Stimulated activated CD8-positive, alpha-beta memory T cell treated with anti-CD3 and anti-CD28 coated beads, Interleukin-12 subunit alpha, Interleukin-12 subunit beta, amount 100 ng/mL, for 4 hours (primary cell): ENCODE data around the gene DMRTC1B.
"Not testable (repeated sequence)": the region's sequence is repeated elsewhere in the genome, so short reads cannot be mapped to it uniquely, and the experiment has no call there.

Source experiments
- DNase-seq: peaks from one replicate; pipeline ENCODE4 v3.0.0-alpha.2; 2020; ENCODE audit warnings: low read depth

The DMRTC1B gene

DNA sequence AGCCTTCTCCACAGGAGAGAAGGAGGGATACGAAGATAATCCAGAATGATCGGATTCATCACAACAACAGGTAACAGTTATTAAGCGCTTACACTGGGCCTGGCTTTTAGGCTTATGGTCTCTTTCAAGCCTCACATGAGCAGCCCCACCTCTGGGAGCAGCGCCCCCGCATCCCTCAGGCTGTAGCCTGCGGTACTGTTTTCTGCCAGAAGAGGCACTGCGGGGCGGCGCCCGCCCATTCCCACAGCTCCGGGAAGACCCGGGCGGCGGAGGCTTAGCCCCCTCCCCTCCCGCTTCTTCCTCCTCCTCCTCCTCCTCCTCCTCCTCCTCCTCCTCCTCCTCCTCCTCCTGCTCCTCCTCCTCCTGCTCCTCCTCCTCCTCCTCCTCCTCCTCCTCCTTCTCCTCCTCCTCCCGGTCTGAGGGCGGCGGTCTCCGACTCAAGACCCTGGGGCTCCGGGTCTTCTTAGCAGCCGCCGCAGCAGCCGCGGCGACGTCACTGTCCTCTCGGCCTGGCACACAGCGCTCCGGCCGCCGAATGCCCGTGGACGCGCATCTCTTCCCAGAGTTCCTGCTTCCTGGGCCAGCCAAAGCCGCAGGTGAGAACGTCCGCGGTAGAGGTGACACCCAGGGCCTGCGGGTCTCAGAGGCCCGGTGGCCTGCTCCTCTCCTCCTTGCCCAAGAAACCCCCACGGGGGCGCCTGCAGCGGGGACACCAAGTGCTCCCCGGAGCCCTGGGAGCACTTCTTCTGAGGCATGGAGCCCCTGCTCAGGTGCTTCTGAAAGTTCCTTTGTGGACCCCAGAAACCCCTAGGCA lies at the start of gene DMRTC1B:
Gene DMRTC1B (plus strand): TSS at position 238 of the 814 bp plus-strand sequence. CDS start 68,246 bp downstream, outside the sequence.
- DNase-seq, result not testable (repeated sequence)

DNA sequence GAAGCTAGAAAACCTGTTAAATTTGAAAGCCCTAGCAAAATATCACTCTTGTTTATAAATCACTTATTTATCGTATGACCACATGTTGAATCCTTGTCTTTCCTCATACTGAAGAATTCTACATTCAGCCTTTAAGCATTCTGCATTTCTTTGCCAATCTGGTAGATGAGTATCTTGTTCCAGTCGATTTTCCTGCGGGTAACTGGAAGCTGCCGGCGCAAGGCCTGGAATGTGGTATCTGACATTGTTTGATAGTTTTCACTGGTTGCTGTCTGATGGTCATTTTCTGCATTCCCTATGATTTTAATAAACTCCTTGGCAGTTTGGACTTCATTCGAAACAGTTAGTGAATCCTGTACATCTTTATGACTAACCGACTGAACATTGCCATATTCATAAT lies 48.8 kb upstream of the DMRTC1B start:
- no peak for DNase-seq

- not testable (repeated sequence) for DNase-seq
Measured at GRCh38 chrX:72733636-72734035, 43.1 kb upstream of the DMRTC1B start.

DNA sequence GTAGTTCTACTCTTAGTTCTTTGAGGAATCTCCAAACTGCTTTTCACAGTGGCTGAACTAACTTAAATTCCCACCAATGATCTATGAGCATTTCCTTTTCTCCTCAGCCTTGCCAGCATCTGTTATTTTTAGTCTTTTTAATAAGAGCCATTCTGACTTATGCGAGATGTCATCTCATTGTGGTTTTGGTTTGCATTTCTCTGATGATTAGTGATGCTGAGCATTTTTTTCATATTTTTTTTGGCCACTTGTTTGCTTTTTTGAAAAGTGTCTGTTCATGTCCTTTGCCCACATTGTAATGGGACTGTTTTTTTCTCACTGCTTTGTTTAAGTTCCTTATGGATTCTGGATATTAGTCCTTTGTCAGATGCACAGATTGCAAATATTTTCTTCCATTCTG lies 41.1 kb upstream of the DMRTC1B start:
- DNase-seq, result no peak

- DNase-seq, result not testable (repeated sequence)
Measured at GRCh38 chrX:72745546-72745945, 31.1 kb upstream of the DMRTC1B start.

GRCh38 chrX:72748545-72748944 lies 28.1 kb upstream of the DMRTC1B start:
- not testable (repeated sequence) for DNase-seq

DNA sequence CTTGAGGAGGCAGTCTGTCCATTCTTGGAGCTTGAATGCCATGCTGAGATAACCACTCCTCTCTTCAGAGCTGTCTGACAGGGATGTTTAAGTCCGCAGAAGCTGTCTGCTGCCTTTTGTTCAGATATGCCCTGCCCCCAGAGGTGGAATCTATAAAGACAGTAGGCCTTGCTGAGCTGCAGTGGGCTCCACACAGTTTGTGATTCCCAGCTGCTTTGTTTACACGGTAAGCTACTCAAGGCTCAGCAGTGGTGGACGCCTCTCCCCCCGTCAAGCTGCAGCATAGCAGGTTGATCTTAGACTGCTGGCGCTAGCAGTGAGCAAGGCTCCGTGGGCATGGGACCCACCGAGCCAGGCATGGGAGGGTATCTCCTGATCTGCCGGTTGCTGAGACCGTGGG lies 16.2 kb upstream of the DMRTC1B start:
- not testable (repeated sequence) for DNase-seq

- not testable (repeated sequence) for DNase-seq
Measured at GRCh38 chrX:72777467-72777790, 739 bp downstream of the DMRTC1B start.

DNA sequence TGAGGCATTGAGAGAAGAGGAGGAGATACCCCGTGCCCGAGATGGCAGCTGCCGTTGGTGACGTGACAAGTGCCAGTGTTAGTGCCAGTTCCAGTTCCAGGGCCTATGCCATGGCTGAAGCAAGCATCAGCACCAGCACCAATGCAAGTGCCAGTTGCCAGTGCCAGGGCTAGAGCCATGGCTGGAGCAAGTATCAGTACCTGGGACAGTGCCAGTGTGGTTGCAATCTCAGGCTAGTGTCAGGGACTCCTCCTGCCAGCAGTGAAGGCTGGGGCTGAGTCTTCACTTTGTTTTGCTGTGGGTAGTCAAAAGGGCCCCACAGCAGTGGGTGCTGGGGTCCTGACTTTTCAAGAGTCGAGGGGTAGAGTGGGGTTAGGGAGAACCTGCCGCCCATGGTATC lies 1.5 kb downstream of the DMRTC1B start:
- not testable (repeated sequence) for DNase-seq

GRCh38 chrX:72782560-72782959 lies 5.9 kb downstream of the DMRTC1B start, which contains the start of gene FAM236B:
TSS of gene FAM236B (minus strand) at chrX:72782660. CDS start at chrX:72782560, 100 bp downstream.
- DNase-seq, result not testable (repeated sequence)

- DNase-seq, result not testable (repeated sequence)
Measured at GRCh38 chrX:72783365-72783936, 6.8 kb downstream of the DMRTC1B start.

GRCh38 chrX:72783964-72784363 lies 7.3 kb downstream of the DMRTC1B start:
- not testable (repeated sequence) for DNase-seq

- DNase-seq, result not testable (repeated sequence)
Measured at GRCh38 chrX:72788142-72788541, 11.5 kb downstream of the DMRTC1B start.

GRCh38 chrX:72790390-72790789 lies 13.7 kb downstream of the DMRTC1B start:
- DNase-seq, result not testable (repeated sequence)

- DNase-seq, result not testable (repeated sequence)
Measured at GRCh38 chrX:72808110-72808509, 31.4 kb downstream of the DMRTC1B start, which contains the start of gene FAM236D. TSS of gene FAM236D (minus strand) at chrX:72808210. CDS start at chrX:72808110, 100 bp downstream.

- DNase-seq, result not testable (repeated sequence)
Measured at GRCh38 chrX:72830701-72831100, 54.0 kb downstream of the DMRTC1B start.

DNA sequence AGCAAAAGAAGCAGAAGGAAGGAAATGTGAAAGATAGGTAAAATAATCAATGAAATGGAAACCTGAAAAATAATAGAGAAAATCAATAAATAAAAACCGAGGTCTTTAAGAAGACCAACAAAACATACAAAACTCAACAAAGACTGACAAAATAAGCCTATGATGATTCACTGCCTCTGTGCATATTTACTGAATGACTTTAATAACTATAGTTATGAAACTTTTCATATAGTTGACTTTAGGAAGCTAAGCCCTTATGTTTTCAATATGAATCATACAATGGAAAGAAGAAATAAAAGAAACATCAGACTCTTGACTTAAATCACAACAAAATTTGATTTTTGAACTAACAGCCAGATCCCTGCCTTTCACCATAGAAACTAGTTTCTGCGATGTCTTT lies 60.8 kb downstream of the DMRTC1B start:
- DNase-seq, result not testable (repeated sequence)

DNA sequence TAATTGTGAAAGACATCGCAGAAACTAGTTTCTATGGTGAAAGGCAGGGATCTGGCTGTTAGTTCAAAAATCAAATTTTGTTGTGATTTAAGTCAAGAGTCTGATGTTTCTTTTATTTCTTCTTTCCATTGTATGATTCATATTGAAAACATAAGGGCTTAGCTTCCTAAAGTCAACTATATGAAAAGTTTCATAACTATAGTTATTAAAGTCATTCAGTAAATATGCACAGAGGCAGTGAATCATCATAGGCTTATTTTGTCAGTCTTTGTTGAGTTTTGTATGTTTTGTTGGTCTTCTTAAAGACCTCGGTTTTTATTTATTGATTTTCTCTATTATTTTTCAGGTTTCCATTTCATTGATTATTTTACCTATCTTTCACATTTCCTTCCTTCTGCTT lies 106.2 kb downstream of the DMRTC1B start:
- not testable (repeated sequence) for DNase-seq

- DNase-seq, result not testable (repeated sequence)
Measured at GRCh38 chrX:72889740-72890139, 113.0 kb downstream of the DMRTC1B start.
